ENCODE data around the gene PTPN6. TPM values are rescaled to one million over a fixed set of nuclear protein-coding genes. Genes with fewer than 3 reads are reported as not detected.

Gene PTPN6
- total and polyA plus RNA-seq, 9 donors: 4.6 to 25.3 (median 9.8) TPM

DNA sequence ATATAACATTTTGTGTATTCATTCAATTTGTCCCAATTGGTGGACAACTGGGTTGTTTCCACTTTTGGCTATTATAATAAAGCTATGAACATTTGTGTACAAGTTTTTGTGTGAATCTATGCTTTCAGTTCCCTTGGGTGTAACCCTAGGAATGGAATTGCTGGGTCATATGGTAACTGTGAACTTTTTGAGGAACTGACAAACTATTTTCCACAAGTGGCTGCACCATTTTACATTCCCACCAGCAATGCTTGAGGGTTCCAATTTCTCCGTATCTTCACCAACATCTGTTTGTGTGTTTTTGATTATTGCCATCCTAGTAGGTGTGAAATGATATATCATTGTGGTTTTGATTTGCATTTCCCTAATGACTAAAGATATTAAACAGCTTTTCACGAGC lies 54.2 kb downstream of the PTPN6 start:
- WGBS, 3 donors: 81 to 89% (median 87%) methylated on average over 2 of the region's 2 CpGs

DNA sequence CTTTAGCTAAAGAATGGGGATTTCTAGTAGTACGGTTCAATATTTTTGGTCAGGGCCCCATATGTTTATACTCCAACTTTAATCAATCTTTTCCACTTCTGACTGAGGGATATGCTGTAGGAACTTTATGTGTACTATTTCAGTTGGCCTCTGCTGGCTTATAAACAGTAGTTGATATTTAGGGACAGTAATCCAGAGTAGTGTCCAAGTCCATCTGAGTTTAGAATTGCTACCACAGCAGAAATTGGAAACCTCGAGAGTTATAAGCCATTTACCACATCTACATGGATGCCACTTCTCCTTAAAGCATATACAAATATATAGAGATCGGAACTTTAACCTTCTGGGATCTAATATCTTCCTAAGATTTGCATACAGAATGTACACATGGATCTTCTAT lies 55.5 kb downstream of the PTPN6 start:
- Histone ChIP-seq H3K27me3 (no peaks in the 10 kb centered on the region), H3K4me1 (ENCODE audit: insufficient read depth) (no peaks in the 10 kb centered on the region), H3K27ac (no peak overlapping the region), H3K36me3 (no peaks in the 10 kb centered on the region), H3K9me3 (no peaks in the 10 kb centered on the region), H3K4me3 (no peak overlapping the region)
- DNase-seq: no peak
- WGBS, 3 donors: 90 to 96% (median 94%) methylated on average over 3 of the region's 3 CpGs
- intact Hi-C loops (cut with DNase I): no loop called here
- TF ChIP-seq EP300 (IDR thresholded peaks at IDR 0.05) (no peak), POLR2A (IDR thresholded peaks at IDR 0.05) (no peak)
- TF ChIP-seq, protein P1, sequence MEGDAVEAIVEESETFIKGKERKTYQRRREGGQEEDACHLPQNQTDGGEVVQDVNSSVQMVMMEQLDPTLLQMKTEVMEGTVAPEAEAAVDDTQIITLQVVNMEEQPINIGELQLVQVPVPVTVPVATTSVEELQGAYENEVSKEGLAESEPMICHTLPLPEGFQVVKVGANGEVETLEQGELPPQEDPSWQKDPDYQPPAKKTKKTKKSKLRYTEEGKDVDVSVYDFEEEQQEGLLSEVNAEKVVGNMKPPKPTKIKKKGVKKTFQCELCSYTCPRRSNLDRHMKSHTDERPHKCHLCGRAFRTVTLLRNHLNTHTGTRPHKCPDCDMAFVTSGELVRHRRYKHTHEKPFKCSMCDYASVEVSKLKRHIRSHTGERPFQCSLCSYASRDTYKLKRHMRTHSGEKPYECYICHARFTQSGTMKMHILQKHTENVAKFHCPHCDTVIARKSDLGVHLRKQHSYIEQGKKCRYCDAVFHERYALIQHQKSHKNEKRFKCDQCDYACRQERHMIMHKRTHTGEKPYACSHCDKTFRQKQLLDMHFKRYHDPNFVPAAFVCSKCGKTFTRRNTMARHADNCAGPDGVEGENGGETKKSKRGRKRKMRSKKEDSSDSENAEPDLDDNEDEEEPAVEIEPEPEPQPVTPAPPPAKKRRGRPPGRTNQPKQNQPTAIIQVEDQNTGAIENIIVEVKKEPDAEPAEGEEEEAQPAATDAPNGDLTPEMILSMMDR (IDR thresholded peaks at IDR 0.05): no peak

More for the DNA sequence above, 54.2 kb downstream of the PTPN6 start:
- DNase-seq: no peak
- Histone ChIP-seq H3K27me3 (no peaks in the 10 kb centered on the region), H3K27ac (no peak overlapping the region), H3K36me3 (no peaks in the 10 kb centered on the region), H3K9me3 (no peaks in the 10 kb centered on the region), H3K4me3 (no peak overlapping the region), H3K4me1 (ENCODE audit: insufficient read depth) (no peaks in the 10 kb centered on the region)
- TF ChIP-seq EP300 (IDR thresholded peaks at IDR 0.05): no peak
- intact Hi-C loops (cut with DNase I): no loop called here

DNA sequence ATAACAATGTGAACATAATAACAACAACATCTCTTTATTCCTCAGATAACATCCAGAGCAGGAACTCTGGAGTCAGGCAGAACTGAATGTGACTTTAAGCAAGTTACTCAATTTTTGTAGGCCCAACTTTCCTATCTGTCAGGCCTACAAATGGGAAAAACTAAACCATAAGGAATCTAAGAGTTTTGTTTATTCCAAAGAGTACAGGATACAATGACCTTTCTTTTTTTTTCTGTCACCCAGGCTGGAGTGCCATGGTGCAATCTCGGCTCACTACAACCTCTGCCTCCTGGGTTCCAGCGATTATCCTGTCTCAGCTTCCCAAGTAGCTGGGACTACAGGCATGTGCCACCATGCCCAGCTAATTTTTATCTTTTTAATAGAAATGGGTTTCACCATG lies 57.7 kb downstream of the PTPN6 start:
- intact Hi-C loops (cut with DNase I): no loop called here
- Histone ChIP-seq H3K4me1 (ENCODE audit: insufficient read depth) (no peaks in the 10 kb centered on the region), H3K36me3 (no peaks in the 10 kb centered on the region), H3K27me3 (no peaks in the 10 kb centered on the region), H3K27ac (no peak overlapping the region), H3K4me3 (no peak overlapping the region), H3K9me3 (no peaks in the 10 kb centered on the region)
- no peak for DNase-seq
- no peak for TF ChIP-seq EP300 (IDR thresholded peaks at IDR 0.05)
- TF ChIP-seq, protein P1 (IDR thresholded peaks at IDR 0.05): no peak
- TF ChIP-seq POLR2A (IDR thresholded peaks at IDR 0.05): no peak
- WGBS, 3 donors: 91 to 93% (median 93%) methylated on average over 2 of the region's 2 CpGs

DNA sequence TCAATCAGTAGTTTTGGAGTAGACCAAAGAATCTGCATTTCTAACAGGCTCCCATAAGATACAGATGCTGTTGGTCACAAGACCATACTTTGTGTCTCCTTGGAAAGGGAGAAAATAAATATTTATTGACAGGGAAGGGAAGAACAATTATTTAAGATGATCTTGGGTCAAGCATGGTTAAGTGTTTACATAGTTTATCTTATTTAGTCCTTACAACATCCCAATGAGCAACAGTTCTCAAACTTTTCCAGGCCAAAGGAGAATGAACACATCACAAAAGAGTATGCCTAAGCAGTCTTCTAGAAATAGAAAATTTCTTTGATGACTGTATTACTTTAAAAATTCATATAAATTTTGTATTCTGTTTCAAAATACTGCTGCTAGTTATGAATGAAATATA lies 58.4 kb downstream of the PTPN6 start:
- H3K4me1 ChIP-seq (ENCODE audit: insufficient read depth): no peaks in the 10 kb centered on the region
- intact Hi-C loops (cut with DNase I): no loop called here
- H3K9me3 ChIP-seq: no peaks in the 10 kb centered on the region
- no peaks in the 10 kb centered on the region for H3K27me3 ChIP-seq
- DNase-seq: no peak
- TF ChIP-seq, protein P1 (IDR thresholded peaks at IDR 0.05): no peak
- TF ChIP-seq EP300 (IDR thresholded peaks at IDR 0.05): no peak
- TF ChIP-seq POLR2A (IDR thresholded peaks at IDR 0.05): no peak
- no peak overlapping the region for H3K4me3 ChIP-seq
- no peak overlapping the region for H3K27ac ChIP-seq
- no peaks in the 10 kb centered on the region for H3K36me3 ChIP-seq

MicroRNA genes within 50 kb of the gene (microRNA counts, 767-probe panel; counts per million panel counts)
- 530 counts per million, percentile 78 among the panel's probes with 10 or more counts for microRNA hsa-miR-141-3p
- 4,007 counts per million, percentile 89 among the panel's probes with 10 or more counts for microRNA hsa-miR-200c-3p

Small RNA genes lying within 50 kb of the gene (microRNA-seq; reads per million reads assigned to microRNA genes)
- gene MIR141: 1.7 to 76.6 (median 4.5) reads per million in 3 donors
- gene MIR200C: 31.0 to 718 (median 36.1) reads per million in 3 donors

Small RNA genes lying within 50 kb of the gene (small RNA-seq; reads per million reads assigned to genes)
- 10.9 reads per million, percentile 84 among the genes with 10 or more reads in this experiment for gene MIR141
- 5.8 reads per million, percentile 81 among the genes with 10 or more reads in this experiment for gene MIR200C
- not detected for gene RNU7-1
- gene SCARNA12: 0.35 reads per million

Other genes with a start within 250 kb of the PTPN6 start
- 10 to 100 TPM; 36.4 to 61.4 (median 48.4) TPM for gene COPS7A, start 227.3 kb upstream of the PTPN6 start, total RNA-seq
- gene COPS7A, start 227.3 kb upstream of the PTPN6 start, polyA plus RNA-seq: 10 to 100 TPM; 45.7 to 74.8 TPM
- 100 to 1,000 TPM in 6 of 7 donors, 10 to 100 TPM in 1; 64.1 to 162 (median 141) TPM for gene MLF2, start 198.2 kb upstream of the PTPN6 start, total RNA-seq
- gene MLF2, start 198.2 kb upstream of the PTPN6 start, polyA plus RNA-seq: 100 to 1,000 TPM; 130 to 138 TPM
- gene PTMS, start 185.0 kb upstream of the PTPN6 start, total RNA-seq: 1,000 to 10,000 TPM in 1 of 7 donors, 100 to 1,000 TPM in 6; 100 to 1,013 (median 576) TPM
- 100 to 1,000 TPM; 550 to 594 TPM for gene PTMS, start 185.0 kb upstream of the PTPN6 start, polyA plus RNA-seq
- gene LAG3, start 178.8 kb upstream of the PTPN6 start, total RNA-seq: 10 to 100 TPM in 6 of 7 donors, 1 to 10 TPM in 1; 8.5 to 21.8 (median 16.0) TPM
- gene LAG3, start 178.8 kb upstream of the PTPN6 start, polyA plus RNA-seq: 10 to 100 TPM in 1 of 2 donors, 1 to 10 TPM in 1; 4.7 to 13.7 TPM
- 10 to 100 TPM in 4 of 7 donors, 1 to 10 TPM in 3; 2.1 to 12.5 (median 10.3) TPM for gene CD4, start 161.8 kb upstream of the PTPN6 start, total RNA-seq
- 10 to 100 TPM in 1 of 2 donors, 1 to 10 TPM in 1; 7.3 to 40.2 TPM for gene CD4, start 161.8 kb upstream of the PTPN6 start, polyA plus RNA-seq
- gene GPR162, start 129.5 kb upstream of the PTPN6 start, total RNA-seq: 10 to 100 TPM in 2 of 7 donors, 1 to 10 TPM in 4, under 1 TPM in 1; 0.60 to 12.0 (median 7.6) TPM
- gene GPR162, start 129.5 kb upstream of the PTPN6 start, polyA plus RNA-seq: 1 to 10 TPM; 1.2 to 9.0 TPM
- 10 to 100 TPM; 24.0 to 92.3 (median 70.2) TPM for gene P3H3, start 122.9 kb upstream of the PTPN6 start, total RNA-seq
- gene P3H3, start 122.9 kb upstream of the PTPN6 start, polyA plus RNA-seq: 10 to 100 TPM in 1 of 2 donors, 1 to 10 TPM in 1; 4.7 to 48.8 TPM
- gene GNB3, start 110.4 kb upstream of the PTPN6 start, total RNA-seq: 10 to 100 TPM in 5 of 7 donors, 1 to 10 TPM in 1, under 1 TPM in 1; 0.34 to 15.0 (median 11.0) TPM
- 1 to 10 TPM; 1.8 to 7.8 TPM for gene GNB3, start 110.4 kb upstream of the PTPN6 start, polyA plus RNA-seq
- gene CDCA3, start 100.1 kb upstream of the PTPN6 start, total RNA-seq: 1 to 10 TPM in 2 of 7 donors, under 1 TPM in 5; 0.18 to 1.6 (median 0.74) TPM
- 1 to 10 TPM in 1 of 2 donors, under 1 TPM in 1; 0.68 to 1.6 TPM for gene CDCA3, start 100.1 kb upstream of the PTPN6 start, polyA plus RNA-seq
- 10 to 100 TPM; 13.9 to 84.3 (median 63.0) TPM for gene USP5, start 99.2 kb upstream of the PTPN6 start, total RNA-seq
- 10 to 100 TPM; 23.7 to 30.1 TPM for gene USP5, start 99.2 kb upstream of the PTPN6 start, polyA plus RNA-seq
- 100 to 1,000 TPM; 136 to 443 (median 295) TPM for gene TPI1, start 83.8 kb upstream of the PTPN6 start, total RNA-seq
- gene TPI1, start 83.8 kb upstream of the PTPN6 start, polyA plus RNA-seq: 100 to 1,000 TPM; 267 to 594 TPM
- 10 to 100 TPM in 3 of 7 donors, 1 to 10 TPM in 4; 5.8 to 14.7 (median 8.5) TPM for gene SPSB2, start 78.1 kb upstream of the PTPN6 start, total RNA-seq
- 1 to 10 TPM in 1 of 2 donors, under 1 TPM in 1; 0.38 to 8.1 TPM for gene SPSB2, start 78.1 kb upstream of the PTPN6 start, polyA plus RNA-seq
- gene LRRC23, start 46.5 kb upstream of the PTPN6 start, total RNA-seq: 10 to 100 TPM; 13.9 to 67.6 (median 16.7) TPM
- gene LRRC23, start 46.5 kb upstream of the PTPN6 start, polyA plus RNA-seq: 10 to 100 TPM; 11.2 to 16.5 TPM
- gene ENO2, start 36.8 kb upstream of the PTPN6 start, total RNA-seq: 10 to 100 TPM in 5 of 7 donors, 1 to 10 TPM in 2; 8.3 to 22.3 (median 11.5) TPM
- gene ENO2, start 36.8 kb upstream of the PTPN6 start, polyA plus RNA-seq: 10 to 100 TPM in 1 of 2 donors, 1 to 10 TPM in 1; 5.0 to 19.4 TPM
- gene ATN1, start 23.4 kb upstream of the PTPN6 start, total RNA-seq: 100 to 1,000 TPM in 5 of 7 donors, 10 to 100 TPM in 2; 73.9 to 324 (median 206) TPM
- 100 to 1,000 TPM in 1 of 2 donors, 10 to 100 TPM in 1; 41.6 to 179 TPM for gene ATN1, start 23.4 kb upstream of the PTPN6 start, polyA plus RNA-seq
- not detected for gene RNU7-1, start 7.5 kb upstream of the PTPN6 start, total RNA-seq
- gene RNU7-1, start 7.5 kb upstream of the PTPN6 start, polyA plus RNA-seq: not detected
- 1,000 to 10,000 TPM in 1 of 7 donors, 100 to 1,000 TPM in 6; 457 to 1,838 (median 633) TPM for gene C12orf57, start 7.3 kb upstream of the PTPN6 start, total RNA-seq
- 1,000 to 10,000 TPM in 1 of 2 donors, 10 to 100 TPM in 1; 40.3 to 1,266 TPM for gene C12orf57, start 7.3 kb upstream of the PTPN6 start, polyA plus RNA-seq
- gene PHB2, start 19.3 kb downstream of the PTPN6 start, total RNA-seq: 100 to 1,000 TPM; 220 to 324 (median 269) TPM
- 100 to 1,000 TPM; 129 to 285 TPM for gene PHB2, start 19.3 kb downstream of the PTPN6 start, polyA plus RNA-seq
- gene EMG1, start 19.6 kb downstream of the PTPN6 start, total RNA-seq: 10 to 100 TPM; 25.6 to 54.7 (median 41.0) TPM
- 10 to 100 TPM; 21.5 to 39.5 TPM for gene EMG1, start 19.6 kb downstream of the PTPN6 start, polyA plus RNA-seq
- 10 to 100 TPM; 15.5 to 51.2 (median 39.5) TPM for gene LPCAT3, start 67.1 kb downstream of the PTPN6 start, total RNA-seq
- 10 to 100 TPM; 22.5 to 44.0 TPM for gene LPCAT3, start 67.1 kb downstream of the PTPN6 start, polyA plus RNA-seq
- gene C1S, start 109.4 kb downstream of the PTPN6 start, total RNA-seq: 1,000 to 10,000 TPM in 3 of 7 donors, 100 to 1,000 TPM in 4; 499 to 1,495 (median 773) TPM
- gene C1S, start 109.4 kb downstream of the PTPN6 start, polyA plus RNA-seq: 1,000 to 10,000 TPM in 1 of 2 donors, 100 to 1,000 TPM in 1; 952 to 1,168 TPM
- 1,000 to 10,000 TPM in 3 of 7 donors, 100 to 1,000 TPM in 4; 472 to 1,524 (median 759) TPM for gene C1R, start 141.1 kb downstream of the PTPN6 start, total RNA-seq
- gene C1R, start 141.1 kb downstream of the PTPN6 start, polyA plus RNA-seq: 1,000 to 10,000 TPM in 1 of 2 donors, 100 to 1,000 TPM in 1; 796 to 1,393 TPM
- gene C1RL, start 157.9 kb downstream of the PTPN6 start, total RNA-seq: 100 to 1,000 TPM in 4 of 7 donors, 10 to 100 TPM in 3; 48.4 to 160 (median 116) TPM
- gene C1RL, start 157.9 kb downstream of the PTPN6 start, polyA plus RNA-seq: 10 to 100 TPM; 73.1 to 88.7 TPM
- 10 to 100 TPM in 1 of 7 donors, 1 to 10 TPM in 6; 1.2 to 17.3 (median 3.5) TPM for gene RBP5, start 177.5 kb downstream of the PTPN6 start, total RNA-seq
- gene RBP5, start 177.5 kb downstream of the PTPN6 start, polyA plus RNA-seq: 1 to 10 TPM; 6.1 to 6.4 TPM
- 100 to 1,000 TPM in 2 of 7 donors, 10 to 100 TPM in 5; 45.4 to 142 (median 68.2) TPM for gene CLSTN3, start 179.0 kb downstream of the PTPN6 start, total RNA-seq
- 10 to 100 TPM; 28.9 to 59.2 TPM for gene CLSTN3, start 179.0 kb downstream of the PTPN6 start, polyA plus RNA-seq
- gene PEX5, start 238.3 kb downstream of the PTPN6 start, total RNA-seq: 10 to 100 TPM; 23.0 to 71.4 (median 59.8) TPM
- 10 to 100 TPM; 28.8 to 35.6 TPM for gene PEX5, start 238.3 kb downstream of the PTPN6 start, polyA plus RNA-seq